ENCODE results near the gene BCS1L.

DNA sequence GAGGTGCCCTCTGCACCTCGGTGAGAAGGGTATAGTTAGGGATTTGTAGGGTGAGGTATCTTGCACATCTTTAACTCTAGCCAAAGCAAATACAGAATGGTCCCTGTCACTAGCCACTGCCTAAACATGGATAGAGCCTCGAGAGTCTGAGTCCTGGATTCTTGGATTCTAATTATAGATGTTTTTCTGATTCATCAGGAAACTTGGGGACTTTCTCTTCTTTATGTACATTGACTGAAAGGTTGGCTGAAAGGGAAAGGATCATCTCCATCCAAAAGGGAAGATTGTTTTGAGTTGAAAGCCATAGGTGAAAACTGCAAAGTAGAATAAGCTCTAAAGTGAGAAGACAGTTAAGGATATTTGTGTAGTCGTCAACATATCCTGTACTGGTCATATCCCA, 20.6 kb downstream of the BCS1L start:
- TF ChIP-seq, protein P1, sequence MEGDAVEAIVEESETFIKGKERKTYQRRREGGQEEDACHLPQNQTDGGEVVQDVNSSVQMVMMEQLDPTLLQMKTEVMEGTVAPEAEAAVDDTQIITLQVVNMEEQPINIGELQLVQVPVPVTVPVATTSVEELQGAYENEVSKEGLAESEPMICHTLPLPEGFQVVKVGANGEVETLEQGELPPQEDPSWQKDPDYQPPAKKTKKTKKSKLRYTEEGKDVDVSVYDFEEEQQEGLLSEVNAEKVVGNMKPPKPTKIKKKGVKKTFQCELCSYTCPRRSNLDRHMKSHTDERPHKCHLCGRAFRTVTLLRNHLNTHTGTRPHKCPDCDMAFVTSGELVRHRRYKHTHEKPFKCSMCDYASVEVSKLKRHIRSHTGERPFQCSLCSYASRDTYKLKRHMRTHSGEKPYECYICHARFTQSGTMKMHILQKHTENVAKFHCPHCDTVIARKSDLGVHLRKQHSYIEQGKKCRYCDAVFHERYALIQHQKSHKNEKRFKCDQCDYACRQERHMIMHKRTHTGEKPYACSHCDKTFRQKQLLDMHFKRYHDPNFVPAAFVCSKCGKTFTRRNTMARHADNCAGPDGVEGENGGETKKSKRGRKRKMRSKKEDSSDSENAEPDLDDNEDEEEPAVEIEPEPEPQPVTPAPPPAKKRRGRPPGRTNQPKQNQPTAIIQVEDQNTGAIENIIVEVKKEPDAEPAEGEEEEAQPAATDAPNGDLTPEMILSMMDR (IDR thresholded peaks at IDR 0.05): no peak
- no peak for TF ChIP-seq POLR2AphosphoS5 (IDR thresholded peaks at IDR 0.05)

All from sigmoid colon (tissue), 4 donors.